GM18526 (cell line): ENCODE results near the gene WDR35.

Experiments used
- POLR2A ChIP-seq: IDR thresholded peaks from 3 replicates; pipeline ENCODE4 v1.6.1; 2011; ENCODE audit not compliant: insufficient read length; ENCODE audit errors: extremely low read depth

WDR35 gene

GRCh38 chr2:19929226-19929625 lies 60.7 kb downstream of the WDR35 start:
- TF ChIP-seq POLR2A: no peak

DNA sequence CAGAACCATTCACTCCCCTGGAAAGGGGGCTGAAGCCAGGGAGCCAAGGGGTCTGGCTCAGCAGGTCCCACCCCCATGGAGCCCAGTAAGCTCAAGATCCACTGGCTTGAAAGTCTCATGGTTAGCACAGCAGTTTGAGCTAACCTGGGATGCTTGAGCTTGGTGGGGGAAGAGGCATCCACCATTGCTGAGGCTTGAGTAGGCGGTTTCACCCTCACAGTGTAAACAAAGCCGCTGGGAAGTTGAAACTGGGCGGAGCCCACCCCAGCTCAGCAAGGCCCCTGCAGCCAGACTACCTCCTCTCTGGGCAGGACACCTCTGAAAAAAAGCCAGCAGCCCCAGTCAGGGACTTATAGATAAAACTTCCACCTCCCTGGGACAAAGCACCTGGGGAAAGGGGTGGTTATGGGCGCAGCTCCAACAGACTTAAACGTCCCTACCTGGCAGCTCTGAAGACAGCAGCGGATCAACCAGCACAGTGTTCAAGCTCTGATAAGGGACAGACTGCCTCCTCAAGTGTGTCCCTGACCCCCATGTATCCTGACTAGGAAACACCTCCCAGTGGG lies 73.4 kb downstream of the WDR35 start:
- TF ChIP-seq POLR2A: no peak

DNA sequence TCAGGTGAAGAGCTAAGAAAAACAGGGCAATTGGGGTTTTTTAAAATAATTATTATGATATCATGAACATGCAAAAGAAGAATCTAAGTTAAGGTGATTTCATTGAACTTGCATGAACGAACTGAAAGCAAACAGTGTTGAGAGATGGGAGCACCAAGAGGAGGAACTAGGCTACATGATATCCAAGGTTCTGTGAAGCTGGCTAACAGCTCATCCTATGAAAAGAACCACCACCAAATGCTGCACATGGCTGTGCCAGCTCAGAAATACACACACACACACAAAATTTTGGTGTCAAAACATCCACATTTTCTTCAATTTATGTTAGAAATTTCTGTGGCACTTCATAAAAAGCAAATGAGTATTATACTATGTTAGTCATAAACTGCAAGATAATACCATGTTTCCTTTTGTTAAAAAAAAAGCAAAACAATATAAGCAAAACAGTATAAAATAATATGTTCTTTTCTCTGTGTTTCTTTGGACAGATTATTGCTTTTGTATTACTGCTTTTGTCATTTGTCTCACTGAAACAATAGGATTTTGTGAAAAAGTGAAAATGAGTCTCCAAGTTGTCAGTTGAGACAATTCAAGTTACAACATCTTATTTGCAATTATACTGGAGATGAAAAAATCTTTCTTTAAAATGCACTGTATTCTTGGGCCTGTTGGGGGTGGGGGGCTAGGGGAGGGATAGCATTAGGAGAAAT lies 75.5 kb downstream of the WDR35 start:
- no peak for TF ChIP-seq POLR2A

DNA sequence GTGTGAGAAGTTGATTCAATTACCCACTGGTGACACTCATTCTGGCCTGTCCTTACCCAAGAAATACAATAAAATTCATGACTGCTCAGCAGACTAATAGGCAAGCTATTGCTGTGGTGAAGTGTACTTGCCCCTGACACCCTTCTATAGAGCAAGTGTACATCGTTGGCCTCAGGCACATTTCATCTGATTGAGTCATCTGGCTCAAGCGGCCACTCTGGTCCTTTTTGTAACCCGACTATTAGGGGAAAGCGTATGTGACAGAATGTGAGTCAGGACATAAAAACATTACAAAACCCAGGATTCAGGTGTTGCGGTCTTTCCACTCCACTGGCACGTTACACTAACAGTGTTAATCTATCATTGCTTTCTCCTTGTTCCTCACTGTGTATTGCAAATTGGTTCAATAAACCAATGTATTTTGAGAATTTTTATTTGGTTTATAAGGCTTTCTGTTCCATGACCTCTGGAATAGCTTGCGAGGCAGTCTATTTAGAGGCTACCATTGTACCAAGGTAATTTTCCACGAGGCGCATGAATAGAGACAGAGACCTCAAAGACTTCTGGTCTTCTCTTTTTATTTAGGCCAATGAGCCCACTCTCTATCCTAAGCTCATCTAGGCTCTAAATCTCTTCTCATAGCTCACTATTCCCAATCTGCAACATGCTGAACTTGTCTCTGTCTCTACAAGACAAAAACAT lies 77.9 kb downstream of the WDR35 start:
- no peak for TF ChIP-seq POLR2A

- TF ChIP-seq POLR2A: no peak
These were observed 87.6 kb downstream of the WDR35 start for GRCh38 chr2:19902216-19902740.

DNA sequence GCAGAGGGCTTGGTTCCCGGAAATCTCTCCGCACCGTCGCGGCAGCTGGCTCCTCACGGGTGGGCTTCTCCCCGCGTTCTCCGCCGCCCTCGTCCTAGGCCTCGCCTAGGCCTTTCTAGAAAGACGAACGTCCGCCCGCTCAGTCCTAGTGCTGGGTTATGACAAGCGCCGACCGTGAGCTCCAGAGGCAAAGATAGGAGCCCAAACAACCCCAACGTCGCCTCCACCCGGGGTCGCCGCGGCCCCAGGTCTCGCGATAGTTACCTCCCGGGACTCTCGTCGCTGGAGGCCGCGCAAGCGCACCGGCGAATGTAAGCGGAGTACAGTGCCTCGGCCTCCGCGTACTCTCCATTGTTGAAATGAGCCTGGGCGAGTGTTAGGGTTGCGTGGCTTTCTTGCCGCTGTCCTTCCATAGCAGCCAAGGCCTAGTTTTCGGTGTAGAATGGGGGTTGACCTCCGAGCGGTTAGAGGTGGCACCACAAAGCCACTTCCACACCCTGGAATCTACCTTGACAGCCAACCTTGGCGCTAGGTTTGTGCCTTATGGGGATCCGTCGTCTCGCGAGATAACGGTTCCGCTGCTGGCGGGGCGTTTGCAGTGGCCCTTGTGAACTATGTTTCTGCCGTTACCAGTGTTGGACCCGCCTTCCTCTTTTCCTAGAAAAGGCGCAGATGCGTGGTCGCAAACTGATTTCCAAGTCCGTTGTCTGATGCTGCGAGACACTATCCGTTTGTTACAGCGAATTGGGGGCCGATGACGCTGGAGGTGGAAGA lies 88.3 kb downstream of the WDR35 start, which contains the start of gene TTC32:
TSS of gene TTC32 (minus strand) at position 542 of the 774 bp plus-strand sequence. CDS start at position 413, 129 bp downstream.
- peak; percentile 81 for TF ChIP-seq POLR2A

DNA sequence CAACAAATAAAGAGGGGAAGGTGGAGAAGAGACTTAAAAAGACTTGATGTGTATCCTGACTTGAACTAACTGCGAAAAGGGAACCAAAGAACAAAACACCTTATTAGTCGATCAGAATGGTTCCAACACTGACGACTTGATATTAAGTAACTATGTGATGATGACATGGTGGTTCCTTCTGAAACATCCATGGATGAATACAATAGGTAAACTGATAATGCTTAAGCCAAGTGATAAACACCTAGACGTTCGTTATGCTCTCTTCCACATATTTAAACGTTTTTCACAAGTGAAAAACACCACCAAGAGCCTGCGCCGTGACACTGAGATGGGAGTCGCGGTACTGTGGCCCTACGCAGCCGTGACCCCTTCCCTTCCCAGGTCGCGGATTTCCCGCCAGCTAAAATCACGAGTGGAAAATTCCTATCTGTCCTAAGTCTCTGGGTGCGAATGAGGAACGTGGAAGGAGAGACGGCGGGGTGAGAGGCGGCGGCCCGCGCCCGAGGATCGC lies 88.9 kb downstream of the WDR35 start:
- TF ChIP-seq POLR2A: no peak

GRCh38 chr2:19899985-19900930 lies 89.6 kb downstream of the WDR35 start:
- TF ChIP-seq POLR2A: no peak

DNA sequence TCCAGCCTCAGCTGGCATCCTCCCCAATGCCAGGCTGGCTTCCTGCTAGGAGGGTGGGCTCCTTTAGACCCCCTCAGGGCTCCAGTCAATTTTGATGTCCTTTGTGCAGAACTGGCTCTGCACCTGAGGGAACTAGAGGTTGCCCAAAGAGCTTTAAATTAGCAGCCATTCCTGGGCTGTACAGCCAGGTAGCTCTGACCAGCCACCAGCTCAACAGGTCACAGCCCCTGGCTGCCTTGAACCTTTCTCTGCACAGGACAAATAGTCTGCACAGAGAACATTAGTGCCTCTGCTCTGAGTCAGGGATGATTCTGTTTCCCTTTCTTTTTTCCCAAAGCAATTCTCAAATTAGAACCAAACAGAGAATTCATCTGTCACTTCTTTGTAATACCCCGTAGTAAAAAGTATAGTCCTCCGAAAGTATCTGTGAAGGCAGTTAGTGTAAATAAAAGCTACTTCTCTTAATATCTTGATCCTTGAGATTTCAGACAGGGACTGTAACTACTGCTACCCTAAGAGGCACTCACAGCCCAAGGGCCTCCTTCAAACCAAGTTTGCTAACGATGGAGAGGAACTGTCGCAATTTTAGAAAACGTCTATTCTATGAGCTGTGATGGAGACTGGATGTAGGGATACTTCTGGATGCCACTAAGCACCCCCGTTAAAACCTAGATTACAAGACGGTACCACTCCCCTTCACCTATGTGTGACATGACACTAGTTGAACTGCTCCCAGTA lies 91.1 kb downstream of the WDR35 start:
- no peak for TF ChIP-seq POLR2A

- no peak for TF ChIP-seq POLR2A
These were observed 92.2 kb downstream of the WDR35 start for GRCh38 chr2:19897623-19898245.

DNA sequence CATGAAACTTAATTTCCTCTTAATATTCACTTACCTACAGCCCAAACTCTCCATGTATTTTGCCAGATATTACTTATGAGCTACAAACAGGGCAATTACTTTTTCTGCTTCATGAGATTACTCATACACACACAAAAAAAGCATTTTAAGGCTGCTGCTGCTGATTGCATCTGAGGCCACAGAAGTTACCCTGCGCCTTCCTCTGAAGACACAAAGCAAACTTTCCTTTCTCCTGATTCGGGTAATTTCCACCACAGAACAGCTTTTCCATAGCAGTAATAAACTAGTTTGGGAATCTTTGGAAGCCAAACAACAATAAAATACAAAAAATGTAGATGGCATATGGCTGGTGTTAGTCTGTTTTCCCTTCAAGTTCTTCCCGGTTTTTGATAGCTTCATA lies 94.4 kb downstream of the WDR35 start:
- TF ChIP-seq POLR2A: no peak

DNA sequence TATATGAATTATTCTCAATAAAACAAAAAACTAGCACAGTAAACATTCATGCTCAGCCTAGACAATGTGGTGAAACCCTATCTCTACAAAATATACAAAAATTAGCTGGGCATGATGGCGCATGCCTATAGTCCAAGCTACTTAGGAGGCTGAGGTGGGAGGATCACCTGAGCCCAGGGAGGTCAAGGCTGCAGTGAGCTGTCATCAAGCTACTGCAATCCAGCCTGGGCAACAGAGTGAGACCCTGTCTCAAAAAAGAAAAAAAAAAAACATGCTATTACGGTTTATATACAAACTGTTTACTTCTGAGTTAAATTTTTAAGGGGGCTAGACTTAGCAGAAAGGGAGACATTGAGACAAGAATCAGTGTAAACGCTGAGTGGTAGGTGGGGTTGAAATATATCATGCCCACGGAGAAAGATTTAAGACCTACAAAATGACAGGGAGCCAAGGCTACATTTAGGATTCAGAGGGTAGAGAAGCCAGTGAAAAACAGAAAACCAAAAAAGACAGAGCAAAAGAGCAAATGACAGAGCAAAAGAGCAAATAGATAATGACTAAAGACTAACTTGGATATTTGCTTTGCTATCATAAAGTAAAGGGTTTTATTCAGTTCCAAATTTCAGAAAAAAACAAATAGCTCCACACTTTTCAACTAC lies 95.6 kb downstream of the WDR35 start:
- TF ChIP-seq POLR2A: no peak
